Activated gamma-delta T cell (primary cell): ENCODE results near the gene TBC1D4.

Experiments used
- DNase-seq: peaks from one replicate; lab custom pipeline; 2025; lab: John Stamatoyannopoulos, UW

TBC1D4 gene

GRCh38 chr13:75384879-75385707 is 96.9 kb downstream of the TBC1D4 start:
- no peak for DNase-seq

GRCh38 chr13:75383064-75383715 is 98.8 kb downstream of the TBC1D4 start:
- DNase-seq, result no peak

GRCh38 chr13:75378301-75378700 is 103.7 kb downstream of the TBC1D4 start:
- DNase-seq, result no peak

DNA sequence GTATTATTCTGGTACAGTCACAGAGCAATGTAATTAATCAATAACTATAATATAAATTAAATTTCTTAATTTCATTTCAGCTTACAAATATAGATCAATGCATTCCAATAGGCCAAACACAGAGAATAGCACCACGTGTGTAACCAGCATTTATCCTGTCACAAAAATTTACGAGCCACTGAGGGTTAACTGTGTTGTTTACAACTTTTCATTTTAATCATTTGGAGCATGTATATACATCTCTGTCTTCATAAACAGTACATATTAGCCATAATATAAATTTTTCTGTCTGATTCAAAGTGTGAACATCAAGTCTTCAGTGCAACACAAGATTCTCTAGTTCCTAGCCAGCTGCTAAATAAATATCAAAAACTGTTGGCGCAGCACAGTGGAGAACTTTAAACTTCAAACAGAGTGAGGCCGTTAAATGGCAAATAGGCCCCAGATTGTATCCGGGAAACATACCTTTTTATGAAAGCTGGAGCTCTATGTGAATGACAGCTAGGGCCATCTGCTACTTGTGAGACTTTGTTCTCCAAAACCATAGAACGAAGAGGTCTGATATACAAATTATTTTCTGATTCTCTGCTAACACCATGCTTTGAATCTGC is 105.1 kb downstream of the TBC1D4 start:
- DNase-seq, result no peak

DNA sequence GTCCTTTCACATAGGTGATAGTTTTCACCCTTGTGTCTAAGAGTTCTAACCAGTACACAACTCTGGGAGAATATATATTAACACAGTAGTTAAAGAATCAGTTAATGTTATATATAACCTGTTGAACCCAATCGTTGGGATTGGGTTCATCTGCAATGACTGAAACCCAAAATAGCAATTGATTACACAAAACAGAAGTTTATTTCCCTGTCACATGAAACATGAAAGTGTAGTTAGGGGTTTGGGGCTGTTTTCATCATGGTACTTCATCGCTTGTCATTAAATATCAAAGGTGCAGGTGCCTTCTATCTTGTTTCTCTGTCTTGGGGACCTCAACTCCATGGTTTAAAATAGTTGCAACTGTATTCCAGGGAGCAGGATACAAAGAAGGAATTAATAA is 106.6 kb downstream of the TBC1D4 start:
- DNase-seq, result no peak

DNA sequence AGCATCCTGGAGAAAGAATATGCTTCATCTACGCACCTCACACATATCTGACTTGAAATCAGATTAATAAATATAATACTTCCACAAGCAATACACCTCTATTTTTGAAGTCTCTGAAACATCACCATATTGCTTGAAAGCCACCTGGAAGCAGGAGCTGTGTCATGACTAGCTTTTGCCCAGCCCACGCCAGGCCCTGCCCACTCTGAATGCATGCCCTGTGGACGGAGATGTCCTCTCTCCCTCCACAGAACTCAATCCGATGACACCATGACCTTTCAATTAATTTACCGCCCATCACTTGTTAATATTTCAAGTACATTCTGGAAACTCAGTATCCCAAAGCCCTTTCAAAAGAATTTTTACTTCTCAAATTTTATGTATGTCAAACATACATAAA is 108.0 kb downstream of the TBC1D4 start:
- DNase-seq, result no peak

DNA sequence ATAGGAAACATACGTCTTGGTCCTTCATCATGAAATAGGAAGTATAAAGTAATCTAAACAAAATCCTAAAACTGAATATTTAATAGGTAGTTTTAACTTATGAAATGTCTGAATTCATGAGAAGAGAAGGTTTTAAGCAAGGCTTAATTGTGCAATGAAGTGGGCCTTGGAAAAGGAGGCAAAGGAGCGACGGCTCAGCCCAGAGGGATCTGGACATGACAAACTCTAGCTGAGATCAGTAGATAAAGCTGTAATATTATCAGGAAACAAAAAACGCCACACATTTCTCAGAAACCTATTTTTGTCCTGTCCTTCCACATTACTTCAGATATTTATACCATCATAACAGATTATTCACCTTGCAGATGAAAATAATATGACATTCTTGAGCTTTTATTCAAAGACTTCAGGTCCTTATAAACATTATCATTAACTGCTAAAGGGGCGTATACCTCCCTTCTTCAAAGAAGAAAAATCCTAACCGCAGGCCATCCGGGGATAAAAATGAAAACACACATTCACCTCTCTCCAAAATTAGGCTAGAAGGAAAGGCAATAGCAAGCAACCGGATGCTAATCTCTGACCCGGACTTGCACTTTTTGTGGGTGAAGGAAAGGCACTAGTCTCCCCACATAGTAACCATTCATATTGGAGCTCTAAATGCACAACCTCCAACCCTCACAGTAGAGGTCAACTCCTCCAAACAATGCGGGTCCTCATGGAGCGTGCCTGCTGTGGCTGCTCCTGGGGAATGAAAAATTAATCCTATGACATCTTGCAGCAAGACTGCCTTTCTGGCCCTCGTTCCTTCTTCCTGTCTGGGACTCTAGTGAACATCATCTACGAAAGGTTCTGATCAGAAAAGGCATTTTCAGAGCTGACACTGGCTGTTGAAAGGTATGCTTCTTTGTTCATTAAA is 108.8 kb downstream of the TBC1D4 start:
- no peak for DNase-seq

- no peak for DNase-seq
These were observed 109.5 kb downstream of the TBC1D4 start for GRCh38 chr13:75372517-75372916.

GRCh38 chr13:75371203-75371602 is 110.8 kb downstream of the TBC1D4 start:
- DNase-seq, result no peak

GRCh38 chr13:75370774-75371173 is 111.2 kb downstream of the TBC1D4 start:
- no peak for DNase-seq

DNA sequence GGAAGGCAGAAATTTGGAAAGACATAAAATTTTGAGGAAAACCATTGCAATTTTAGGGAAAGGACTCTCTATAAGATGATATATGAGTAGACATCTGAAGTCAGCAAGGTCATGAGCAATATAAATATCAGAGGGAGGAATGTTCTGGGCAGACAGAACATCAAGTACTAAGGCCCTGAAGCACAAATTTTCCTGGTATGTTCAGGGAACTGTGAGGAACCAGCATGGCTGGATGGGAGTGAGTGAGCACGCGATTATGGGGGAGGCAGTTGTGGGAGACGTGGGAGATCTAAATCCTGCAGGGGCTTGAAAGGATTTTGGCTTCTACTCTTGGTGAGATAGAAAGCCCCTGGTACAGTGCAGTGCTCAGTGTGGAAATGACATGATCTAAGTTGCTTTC is 112.0 kb downstream of the TBC1D4 start:
- DNase-seq, result no peak

GRCh38 chr13:75368167-75368566 is 113.8 kb downstream of the TBC1D4 start:
- DNase-seq, result no peak

- DNase-seq, result no peak
These were observed 115.3 kb downstream of the TBC1D4 start for GRCh38 chr13:75366380-75367280.

GRCh38 chr13:75365724-75366173 is 116.2 kb downstream of the TBC1D4 start:
- DNase-seq, result no peak

DNA sequence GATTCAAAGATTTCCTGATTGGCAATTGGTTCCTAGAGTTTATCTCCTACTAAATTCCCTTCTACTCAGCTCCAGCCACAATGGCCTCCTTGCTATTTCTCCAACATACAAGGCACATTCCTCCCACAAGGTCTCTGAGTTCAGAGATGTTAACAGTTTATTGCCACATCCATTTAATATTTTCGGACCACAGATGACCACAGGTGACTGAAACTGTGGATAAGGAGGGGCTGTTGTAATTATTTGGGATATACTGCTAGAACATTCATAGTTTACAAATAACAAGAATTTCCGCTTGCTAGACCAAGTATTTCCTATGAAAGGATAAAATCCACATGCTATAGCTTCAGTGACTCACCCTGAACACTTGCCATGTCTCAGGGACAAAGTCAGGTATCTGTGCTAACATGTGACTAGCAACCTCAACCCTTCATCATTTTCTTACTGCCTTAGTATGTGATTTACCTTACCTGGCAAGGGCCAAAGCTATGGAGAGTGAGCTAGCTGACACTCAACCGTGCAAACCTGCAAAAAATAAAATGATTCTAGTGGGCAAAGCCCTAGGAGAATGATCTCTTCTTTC is 117.7 kb downstream of the TBC1D4 start:
- DNase-seq, result no peak

DNA sequence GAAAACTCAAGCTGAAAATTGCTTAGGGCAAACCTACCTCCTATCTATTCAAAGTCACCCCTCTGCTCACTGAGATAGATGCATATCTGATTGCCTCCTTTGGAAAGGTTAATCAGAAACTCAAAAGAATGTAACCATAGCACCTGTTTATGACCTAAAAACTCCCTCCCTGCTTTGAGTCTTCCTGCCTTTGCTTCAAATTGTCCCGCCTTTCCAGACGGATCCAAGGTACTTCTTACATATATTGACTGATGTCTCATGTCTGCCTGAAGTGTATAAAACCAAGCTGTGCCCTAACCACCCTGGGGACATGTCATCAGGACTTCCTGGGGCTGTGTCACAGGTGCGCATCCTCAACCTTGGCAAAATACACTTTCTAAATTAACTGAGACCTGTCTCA is 118.6 kb downstream of the TBC1D4 start:
- no peak for DNase-seq

DNA sequence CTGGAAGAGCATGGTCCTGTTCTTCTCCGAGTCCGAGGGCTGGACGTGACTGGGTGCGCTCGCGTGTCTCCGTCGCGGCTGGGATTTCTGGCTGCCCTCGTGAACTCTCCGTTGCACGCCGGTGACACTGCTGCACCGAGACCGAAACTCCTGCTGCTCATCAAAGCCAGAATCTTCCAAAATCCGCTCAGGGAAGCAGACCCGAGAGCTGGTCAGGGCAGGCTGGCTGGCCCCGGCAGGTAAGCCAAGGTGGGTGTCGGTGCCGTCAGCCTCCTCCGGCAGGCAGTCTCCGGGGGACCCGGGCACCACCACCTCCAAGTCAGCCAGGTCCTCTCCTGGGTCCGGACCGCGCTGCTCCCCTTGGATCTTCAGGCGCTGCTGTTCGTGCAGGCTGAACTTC is 119.9 kb downstream of the TBC1D4 start:
- no peak for DNase-seq

GRCh38 chr13:75360170-75360569 is 121.8 kb downstream of the TBC1D4 start:
- DNase-seq, result no peak

DNA sequence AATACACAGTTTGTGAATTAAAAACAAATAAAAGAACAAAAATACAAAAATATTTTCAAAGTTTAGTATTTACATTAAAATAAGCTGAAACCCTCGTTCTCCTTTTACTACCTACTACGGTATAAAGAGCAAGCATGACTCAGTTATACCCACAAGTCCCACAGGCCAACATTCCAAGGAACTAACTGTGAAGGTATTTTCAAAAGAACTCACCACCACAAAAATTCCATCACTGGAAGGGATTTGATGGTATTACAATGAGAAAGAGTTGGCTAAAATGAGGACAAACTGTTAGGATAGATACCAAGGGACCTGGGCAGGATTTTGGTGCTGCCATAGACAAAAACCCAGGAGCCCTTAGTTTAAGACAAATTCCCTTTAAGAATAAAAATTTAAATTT is 122.7 kb downstream of the TBC1D4 start:
- no peak for DNase-seq

DNA sequence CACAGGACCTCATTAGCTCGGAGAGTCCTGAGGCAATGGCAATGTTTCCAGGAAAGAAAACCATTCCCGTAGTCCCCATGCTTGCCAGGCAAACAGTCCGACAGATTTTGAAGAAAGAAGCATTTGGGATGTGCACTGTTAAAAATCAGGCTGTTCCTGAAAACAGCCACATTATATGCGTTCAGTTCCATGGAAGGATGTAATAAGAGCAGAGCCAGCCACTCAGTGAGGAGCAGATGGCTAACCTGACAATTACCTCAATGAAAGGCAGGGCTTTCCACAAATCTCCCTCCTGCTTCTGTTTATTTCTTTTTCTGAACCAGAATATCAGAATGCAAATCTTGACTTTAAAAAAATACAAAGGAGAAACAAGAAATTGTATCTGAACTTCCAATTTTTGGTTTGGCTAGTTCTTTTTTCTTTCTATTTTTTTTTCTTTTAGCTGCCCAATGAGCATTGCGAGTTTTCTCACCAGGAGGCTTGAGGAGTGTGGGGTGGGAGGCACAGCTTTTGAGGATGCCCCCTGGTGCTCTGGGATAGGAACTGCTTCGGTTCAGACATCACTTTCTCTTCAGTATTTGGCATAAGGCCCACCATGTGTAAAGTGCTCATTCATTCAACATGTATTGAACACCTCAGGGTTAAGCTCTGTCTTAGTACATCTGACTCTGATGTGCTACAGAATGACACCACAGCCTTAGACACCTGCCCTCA is 124.2 kb downstream of the TBC1D4 start:
- no peak for DNase-seq
